HCT116 (cell line): Measurements from ENCODE around the gene TBC1D1. TPM values are rescaled to one million over a fixed set of nuclear protein-coding genes. Genes with fewer than 3 reads are reported as not detected.

Source experiments
- ATAC-seq: fragments of 200-7000 bp; cut with Tn5 transposase; 2 replicates; pipeline ENCODE4 v1.9.1; 2020; ENCODE audit warnings: mild to moderate bottlenecking, moderate library complexity
- BruUV-seq: library from RNA; stranded (reverse); fragments of 400-500 nt; replicated peaks from 2 replicates; lab custom pipeline; 2021; lab: Mats Ljungman, UMichigan
- CTCF ChIA-PET: fragments of 300-600 bp; sonication (Branson Sonifier 250); formaldehyde crosslinking; loops from one replicate; lab custom pipeline; 2021; ENCODE audit warnings: antibody characterized with exemption; lab: Charles Lee
- POLR2A ChIA-PET: fragments of 300-600, 350-600 bp; sonication (Branson Sonifier 250); formaldehyde crosslinking; loops from one replicate; lab custom pipeline; 2021; ENCODE audit warnings: antibody characterized with exemption; lab: Charles Lee
- RAD21 ChIA-PET, 2 experiments: fragments of 300-600 bp; sonication (Branson Sonifier 250); formaldehyde crosslinking; loops; one replicate each; lab custom pipeline; 2023; ENCODE audit warnings: low total read pairs in 2 of 2; ENCODE audit not compliant: uncharacterized antibody in 2 of 2, unreplicated experiment in 2 of 2, low non-redundant PET in 1 of 2; lab: Charles Lee
- DNase-seq: peaks from one replicate; pipeline ENCODE4 v3.0.0-alpha.2; 2010; ENCODE audit warnings: low read depth, low spot score
- H2AFZ ChIP-seq: fragments of 200-600 bp; shearing (Covaris generic), sonication (generic); 2 replicates; pipeline ENCODE4 v1.6.1; 2017; ENCODE audit warnings: low read depth, mixed run types, mixed read lengths, antibody characterized with exemption, low read length; ENCODE audit not compliant: poor library complexity, severe bottlenecking
- H3K27ac ChIP-seq: 2 replicates; pipeline ENCODE4 v1.5.1; 2012; ENCODE audit warnings: low read depth, low read length
- H3K27me3 ChIP-seq: fragments of 200-600 bp; sonication (generic); 2 replicates; pipeline ENCODE4 v1.6.1; 2016; ENCODE audit warnings: mixed run types, low read length, mixed read lengths; ENCODE audit not compliant: insufficient read depth
- H3K36me3 ChIP-seq, 2 experiments: fragments of 200-500 bp in 1 of 2; fragments of 200-600 bp in 1 of 2; sonication (Bioruptor generic) in 1 of 2; sonication (generic) in 1 of 2; 2 replicates each; pipeline versions ENCODE4 v1.5.1 to v1.6.1; 2014 to 2016; ENCODE audit warnings: low read length in 2 of 2, inconsistent platforms in 1 of 2, mixed read lengths in 1 of 2, mixed run types in 1 of 2; ENCODE audit not compliant: insufficient read depth in 2 of 2, control insufficient read depth in 1 of 2
- H3K4me1 ChIP-seq, 2 experiments: fragments of 200-600 bp in 1 of 2; sonication (generic) in 1 of 2; 2 replicates each; pipeline versions ENCODE4 v1.5.1 to v1.6.1; 2012 to 2017; ENCODE audit warnings: low read length in 2 of 2, inconsistent platforms in 1 of 2, mild to moderate bottlenecking in 1 of 2, mixed read lengths in 1 of 2, mixed run types in 1 of 2, moderate library complexity in 1 of 2; ENCODE audit not compliant: insufficient read depth in 2 of 2, control insufficient read depth in 1 of 2
- H3K4me2 ChIP-seq: fragments of 200-600 bp; sonication (generic); 2 replicates; pipeline ENCODE4 v1.6.1; 2017; ENCODE audit warnings: mixed run types, low read length, mixed read lengths
- H3K4me3 ChIP-seq, 2 experiments: fragments of 200-600 bp in 1 of 2; sonication (generic) in 1 of 2; replicated peaks in 1 of 2; 2 replicates each; pipeline ENCODE4 v1.5.1; 2011 to 2016; ENCODE audit warnings: low read length in 2 of 2, control low read depth in 1 of 2, low read depth in 1 of 2, mild to moderate bottlenecking in 1 of 2, mixed read lengths in 1 of 2, mixed run types in 1 of 2
- H3K79me2 ChIP-seq: fragments of 200-600 bp; sonication (generic); 2 replicates; pipeline ENCODE4 v1.6.1; 2017; ENCODE audit warnings: mild to moderate bottlenecking, mixed run types, low read length, moderate library complexity, mixed read lengths; ENCODE audit not compliant: insufficient read depth
- H3K9ac ChIP-seq: fragments of 200-600 bp; sonication (generic); 2 replicates; pipeline ENCODE4 v1.6.1; 2016; ENCODE audit warnings: low read length, mixed read lengths
- H3K9me2 ChIP-seq: fragments of 200-600 bp; sonication (generic), shearing (Covaris generic); 2 replicates; pipeline ENCODE4 v1.6.1; 2017; ENCODE audit warnings: mixed run types, mild to moderate bottlenecking, moderate library complexity; ENCODE audit not compliant: insufficient read depth
- H3K9me3 ChIP-seq, 2 experiments: fragments of 200-500 bp in 1 of 2; fragments of 200-600 bp in 1 of 2; sonication (Bioruptor generic) in 1 of 2; sonication (generic) in 1 of 2; 2 replicates each; pipeline ENCODE4 v1.6.1; 2014 to 2017; ENCODE audit warnings: low read length in 2 of 2, mixed read lengths in 2 of 2, inconsistent platforms in 1 of 2, low read depth in 1 of 2, mild to moderate bottlenecking in 1 of 2, mixed run types in 1 of 2, moderate library complexity in 1 of 2; ENCODE audit not compliant: control insufficient read depth in 1 of 2, insufficient read depth in 1 of 2
- H4K20me1 ChIP-seq: fragments of 200-600 bp; sonication (generic), shearing (Covaris generic); 2 replicates; pipeline ENCODE4 v1.6.1; 2017; ENCODE audit warnings: mixed run types, mild to moderate bottlenecking, moderate library complexity; ENCODE audit not compliant: insufficient read depth
- ATF3 ChIP-seq: IDR thresholded peaks from 2 replicates; pipeline ENCODE4 v1.6.1; 2012
- CBX3 ChIP-seq: IDR thresholded peaks from 2 replicates; pipeline ENCODE4 v1.6.1; 2012; ENCODE audit warnings: low read depth
- CEBPB ChIP-seq: IDR thresholded peaks from 2 replicates; pipeline ENCODE4 v1.6.1; 2012; ENCODE audit warnings: low read depth
- EGR1 ChIP-seq: IDR thresholded peaks from 2 replicates; pipeline ENCODE4 v1.6.1; 2012; ENCODE audit warnings: low read depth
- ELF1 ChIP-seq: IDR thresholded peaks from 2 replicates; pipeline ENCODE4 v1.6.1; 2012; ENCODE audit warnings: low read depth, borderline replicate concordance
- EZH2phosphoT487 ChIP-seq: fragments of 200-600 bp; IDR thresholded peaks from 2 replicates; pipeline ENCODE4 v1.6.1; 2018; ENCODE audit warnings: antibody characterized with exemption, borderline replicate concordance
- JUND ChIP-seq: IDR thresholded peaks from 2 replicates; pipeline ENCODE4 v1.6.1; 2012
- MAX ChIP-seq: IDR thresholded peaks from 2 replicates; pipeline ENCODE4 v1.6.1; 2012
- POLR2AphosphoS5 ChIP-seq: IDR thresholded peaks from 2 replicates; pipeline ENCODE4 v1.6.1; 2011; ENCODE audit warnings: mild to moderate bottlenecking, low read depth, low read length, moderate library complexity
- RAD21 ChIP-seq: IDR thresholded peaks from 2 replicates; pipeline ENCODE4 v1.6.1; 2012; ENCODE audit warnings: low read depth, mild to moderate bottlenecking
- REST ChIP-seq: IDR thresholded peaks from 2 replicates; pipeline ENCODE4 v1.6.1; 2012; ENCODE audit warnings: low read depth
- SP1 ChIP-seq: IDR thresholded peaks from 2 replicates; pipeline ENCODE4 v1.6.1; 2012; ENCODE audit warnings: low read depth
- SRF ChIP-seq: IDR thresholded peaks from 2 replicates; pipeline ENCODE4 v1.6.1; 2012; ENCODE audit warnings: low read depth
- TCF7L2 ChIP-seq: IDR thresholded peaks from 2 replicates; pipeline ENCODE4 v1.7.0; 2011; ENCODE audit warnings: borderline replicate concordance, inconsistent platforms; ENCODE audit not compliant: insufficient read depth, insufficient read length; ENCODE audit errors: extremely low read depth
- ZBTB33 ChIP-seq: IDR thresholded peaks from 2 replicates; pipeline ENCODE4 v1.6.1; 2011; ENCODE audit warnings: mild to moderate bottlenecking, low read length, moderate library complexity; ENCODE audit not compliant: insufficient replicate concordance; ENCODE audit errors: extremely low read depth
- ZFX ChIP-seq: fragments of 450-650 bp; IDR thresholded peaks from 2 replicates; pipeline ENCODE4 v1.6.1; 2017
- intact Hi-C: fragments of 100-400 bp; cut with micrococcal nuclease; formaldehyde crosslinking; loops from 2 replicates; pipeline ENCODE4 v1.10.0; 2022
- total RNA-seq: library from RNA; stranded (reverse); gene quantifications from one replicate; pipeline ENCODE4 v1.2.1, GENCODE V29; 2021; ENCODE audit not compliant: unreplicated experiment

Gene TBC1D1
- total RNA-seq, 1 experiment from 2014 or later, result 82.7 TPM

- no peak overlapping the region for H3K27ac ChIP-seq
- ChIA-PET RAD21 (no interaction called here), POLR2A (no interaction called here), CTCF (no interaction called here)
- intact Hi-C loops, result no loop called here
- peaks cover 0 to 3% of the 10 kb centered on the region in 2 experiments; a peak in 1 of 4 replicates for H3K4me1 ChIP-seq
- H3K4me3 ChIP-seq, result no peak overlapping the region
- no peak for TF ChIP-seq EGR1
- no peak for TF ChIP-seq ELF1
- TF ChIP-seq RAD21, result no peak
- no peak for TF ChIP-seq TCF7L2
- TF ChIP-seq POLR2AphosphoS5, result no peak
- TF ChIP-seq CBX3, result no peak
- TF ChIP-seq JUND, result no peak
- TF ChIP-seq ATF3, result no peak
- TF ChIP-seq SRF, result no peak
- TF ChIP-seq MAX, result no peak
- TF ChIP-seq ZBTB33, result no peak
- TF ChIP-seq CEBPB, result no peak
- no peak for TF ChIP-seq SP1
- TF ChIP-seq REST, result no peak
- no peak for TF ChIP-seq EZH2phosphoT487
- no peak for TF ChIP-seq ZFX
- BruUV-seq, result no TSS peak
- no peaks in the 10 kb centered on the region for H4K20me1 ChIP-seq
- no peaks in the 10 kb centered on the region for H3K9me2 ChIP-seq
- H2AFZ ChIP-seq, result no peak overlapping the region
- no peak for DNase-seq
- no peak overlapping the region for H3K4me2 ChIP-seq
- peaks cover 13% of the 10 kb centered on the region; the same call in 1 of the 2 replicates for H3K79me2 ChIP-seq
- H3K36me3 ChIP-seq, result no peaks in the 10 kb centered on the region
- H3K9ac ChIP-seq, result no peak overlapping the region
- H3K9me3 ChIP-seq, result no peaks in the 10 kb centered on the region
- no peak for ATAC-seq
- no peaks in the 10 kb centered on the region for H3K27me3 ChIP-seq
Measured at GRCh38 chr4:37999965-38000364, 109.1 kb downstream of the TBC1D1 start.
